IPS DF 19.7 (cell line): ENCODE measurements around the gene ARID1A.

Source experiments
- DNase-seq: peaks from one replicate; pipeline ENCODE4 v3.0.0-alpha.2; 2013; ENCODE audit warnings: low read depth, low spot score

Gene ARID1A

DNA sequence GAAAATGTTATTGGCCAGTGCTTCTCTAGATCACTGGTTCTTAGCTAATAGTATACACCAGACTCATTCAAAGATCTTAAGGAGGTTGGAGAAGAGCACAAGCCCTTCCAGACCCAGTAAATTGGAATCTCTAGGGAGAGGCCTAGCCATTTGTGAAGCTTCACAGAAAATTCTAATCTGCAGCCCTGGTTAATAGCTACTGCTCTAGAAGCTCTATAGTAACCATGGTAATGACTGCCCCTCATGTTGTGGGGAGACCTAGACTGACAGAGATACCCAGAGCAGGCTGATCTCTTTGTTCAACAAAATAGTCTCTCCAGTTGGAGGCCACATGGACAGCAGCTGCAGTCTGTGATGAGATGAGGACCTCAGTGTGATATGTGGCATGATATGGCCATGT lies 31.7 kb downstream of the ARID1A start:
- no peak for DNase-seq

GRCh38 chr1:26728645-26729044 lies 32.8 kb downstream of the ARID1A start:
- no peak for DNase-seq

GRCh38 chr1:26729633-26730032 lies 33.8 kb downstream of the ARID1A start:
- no peak for DNase-seq

DNA sequence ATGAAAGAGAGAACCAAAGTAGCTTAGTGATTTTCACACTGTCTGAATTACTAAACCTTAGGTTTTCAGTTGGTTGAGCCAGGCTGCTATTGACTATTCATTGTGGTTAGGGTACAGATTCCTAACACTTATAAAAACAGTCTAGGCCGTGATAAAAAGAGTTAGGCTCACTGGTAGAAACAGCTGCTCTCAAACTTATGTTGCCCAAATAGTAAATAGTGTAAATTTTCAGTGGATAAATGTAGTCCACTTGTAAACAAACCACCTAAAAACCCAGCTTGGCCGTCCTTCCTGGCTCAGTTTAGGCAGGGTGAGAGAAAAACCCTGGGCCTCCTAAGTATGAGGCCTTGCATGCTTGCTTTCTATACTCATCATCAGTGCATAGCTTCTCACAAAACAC lies 34.9 kb downstream of the ARID1A start:
- no peak for DNase-seq

DNA sequence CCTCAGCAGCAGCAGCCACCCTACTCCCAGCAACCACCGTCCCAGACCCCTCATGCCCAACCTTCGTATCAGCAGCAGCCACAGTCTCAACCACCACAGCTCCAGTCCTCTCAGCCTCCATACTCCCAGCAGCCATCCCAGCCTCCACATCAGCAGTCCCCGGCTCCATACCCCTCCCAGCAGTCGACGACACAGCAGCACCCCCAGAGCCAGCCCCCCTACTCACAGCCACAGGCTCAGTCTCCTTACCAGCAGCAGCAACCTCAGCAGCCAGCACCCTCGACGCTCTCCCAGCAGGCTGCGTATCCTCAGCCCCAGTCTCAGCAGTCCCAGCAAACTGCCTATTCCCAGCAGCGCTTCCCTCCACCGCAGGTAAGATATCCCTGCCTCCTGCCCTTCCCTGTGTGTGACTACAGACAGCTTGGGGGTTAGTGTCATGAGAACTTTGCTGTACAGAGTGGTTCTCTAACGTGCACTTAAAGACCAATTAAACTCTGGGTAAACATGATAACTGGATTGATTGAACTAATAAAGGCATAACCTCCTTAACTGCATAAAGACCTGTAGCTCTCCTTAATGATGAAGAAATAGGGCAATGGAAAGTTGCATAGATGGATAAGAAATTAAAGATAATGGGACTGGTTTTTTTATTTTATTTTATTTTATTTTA lies 35.6 kb downstream of the ARID1A start:
- no peak for DNase-seq

- no peak for DNase-seq
Measured at GRCh38 chr1:26733392-26733791, 37.6 kb downstream of the ARID1A start.

- no peak for DNase-seq
Measured at GRCh38 chr1:26733982-26734381, 38.2 kb downstream of the ARID1A start.

DNA sequence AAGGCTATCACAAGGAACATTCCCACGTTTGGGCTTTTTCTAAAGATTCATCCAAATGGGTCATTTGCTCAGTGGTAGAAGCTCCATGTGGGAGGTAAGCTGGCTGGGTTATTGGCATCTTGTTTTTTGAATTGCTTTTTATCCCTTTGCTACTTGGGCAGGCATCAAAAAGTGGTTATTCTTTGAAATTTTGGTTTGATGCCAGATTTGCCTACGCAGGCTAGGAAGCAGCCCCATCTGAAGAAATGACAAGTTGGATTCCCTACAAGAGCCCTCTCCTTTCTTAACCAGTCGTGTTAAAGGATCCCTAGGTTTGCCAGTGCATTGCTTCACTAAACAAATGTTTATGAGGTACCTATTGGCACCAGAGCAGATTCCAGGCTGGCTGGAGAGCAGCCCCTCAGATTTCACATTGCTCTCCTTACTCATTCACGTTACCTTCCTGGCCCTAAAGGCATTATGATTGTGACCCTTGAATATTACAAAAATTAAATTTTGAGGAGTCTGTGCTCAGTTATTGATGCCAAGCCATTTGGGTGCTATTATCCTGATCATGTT lies 38.8 kb downstream of the ARID1A start:
- DNase-seq: no peak

DNA sequence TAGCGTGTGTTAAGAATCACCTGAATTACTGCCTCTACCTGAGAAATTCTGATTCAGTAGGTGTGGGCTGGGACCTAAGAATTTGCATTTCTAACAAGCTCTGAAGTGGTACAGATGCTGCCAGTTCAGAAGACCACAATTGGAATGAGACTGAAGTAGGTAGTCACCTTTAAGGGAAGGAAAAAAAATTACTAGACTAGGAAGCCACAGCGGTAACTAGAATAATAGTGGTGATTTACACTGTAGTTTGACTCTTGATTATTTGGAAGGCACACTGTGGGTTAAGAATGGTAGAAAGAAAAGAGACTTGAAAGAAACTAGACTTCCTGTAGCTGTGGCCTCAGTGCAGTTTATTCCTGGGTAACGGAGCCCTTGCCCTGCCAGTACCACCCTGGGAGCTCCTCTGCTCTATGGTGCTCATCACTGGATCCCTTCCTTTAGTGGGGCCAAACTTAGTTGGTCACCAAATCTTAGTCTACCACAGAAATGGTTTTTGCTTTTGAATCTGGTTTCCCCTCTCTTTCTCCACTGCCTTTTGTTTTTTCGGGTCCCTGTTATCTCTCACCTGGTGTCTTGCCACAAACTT lies 43.6 kb downstream of the ARID1A start:
- no peak for DNase-seq

GRCh38 chr1:26740023-26740634 lies 44.3 kb downstream of the ARID1A start:
- DNase-seq: no peak

- DNase-seq: no peak
Measured at GRCh38 chr1:26740952-26741351, 45.1 kb downstream of the ARID1A start.

DNA sequence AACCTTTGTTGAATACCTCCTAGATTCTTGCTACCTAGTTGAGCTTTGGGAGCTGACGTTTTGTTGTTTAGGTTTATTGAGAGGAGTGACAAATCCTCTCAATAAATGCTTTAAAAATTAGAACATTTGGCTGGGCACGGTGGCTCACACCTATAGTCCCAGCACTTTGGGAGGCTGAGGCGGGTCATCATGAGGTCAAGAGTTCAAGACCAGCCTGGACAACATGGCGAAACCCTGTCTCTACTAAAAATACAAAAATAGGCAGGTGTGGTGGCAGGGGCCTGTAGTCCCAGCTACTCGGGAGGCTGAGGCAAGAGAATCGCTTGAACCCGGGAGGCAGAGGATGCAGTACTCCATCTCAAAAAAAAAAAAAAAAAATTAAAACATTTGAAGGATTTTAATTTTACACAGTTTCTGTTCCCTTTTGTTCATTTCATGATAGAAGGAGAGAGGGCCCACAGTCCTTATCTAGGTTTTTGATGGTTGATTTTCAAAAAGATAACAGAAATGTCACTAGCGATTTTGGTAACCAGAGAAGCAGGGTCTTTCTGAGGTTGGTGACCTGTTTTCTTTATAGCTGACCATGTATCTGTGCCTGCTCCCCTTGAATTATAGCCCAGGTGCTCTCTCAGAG lies 47.7 kb downstream of the ARID1A start:
- DNase-seq: no peak

GRCh38 chr1:26744075-26744959 lies 48.5 kb downstream of the ARID1A start:
- DNase-seq: peak; percentile 87

DNA sequence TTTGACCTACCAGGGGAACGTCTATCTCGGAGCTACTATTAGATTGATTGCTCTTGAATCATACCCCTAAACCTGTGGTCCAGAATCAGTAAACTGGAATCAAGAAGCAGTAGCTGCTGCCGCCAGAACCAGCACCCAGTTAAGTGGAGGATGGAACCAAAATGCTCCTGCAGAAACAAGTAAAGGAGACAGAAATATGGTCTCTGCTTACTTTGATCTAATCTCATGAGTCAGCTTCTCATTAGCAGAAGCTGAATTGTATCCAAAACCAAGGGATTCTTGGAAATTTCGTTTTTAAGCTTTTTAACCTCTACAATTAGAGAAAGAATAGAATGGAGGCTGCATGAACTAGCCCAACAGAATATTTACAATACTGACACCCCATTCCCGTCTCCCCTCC lies 49.4 kb downstream of the ARID1A start:
- no peak for DNase-seq

DNA sequence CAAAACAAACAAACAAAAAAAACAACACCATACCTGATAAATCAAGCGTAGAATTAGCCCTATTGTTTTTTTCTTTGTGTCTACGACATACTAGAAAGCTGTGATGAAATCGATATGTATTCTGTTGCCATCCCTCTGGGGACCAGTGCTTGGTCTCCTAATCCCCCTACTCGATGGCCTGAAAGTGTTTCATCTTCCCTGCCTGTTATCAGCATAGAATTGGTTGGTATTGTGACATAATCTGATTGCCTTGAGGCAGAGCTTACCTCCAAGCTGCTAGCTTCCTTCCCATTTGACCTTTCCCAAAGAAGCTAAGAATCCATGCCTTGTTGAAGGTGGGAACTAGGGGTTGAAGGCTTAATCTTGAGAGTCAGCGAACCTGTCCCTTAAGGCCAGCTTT lies 51.2 kb downstream of the ARID1A start:
- DNase-seq: no peak

DNA sequence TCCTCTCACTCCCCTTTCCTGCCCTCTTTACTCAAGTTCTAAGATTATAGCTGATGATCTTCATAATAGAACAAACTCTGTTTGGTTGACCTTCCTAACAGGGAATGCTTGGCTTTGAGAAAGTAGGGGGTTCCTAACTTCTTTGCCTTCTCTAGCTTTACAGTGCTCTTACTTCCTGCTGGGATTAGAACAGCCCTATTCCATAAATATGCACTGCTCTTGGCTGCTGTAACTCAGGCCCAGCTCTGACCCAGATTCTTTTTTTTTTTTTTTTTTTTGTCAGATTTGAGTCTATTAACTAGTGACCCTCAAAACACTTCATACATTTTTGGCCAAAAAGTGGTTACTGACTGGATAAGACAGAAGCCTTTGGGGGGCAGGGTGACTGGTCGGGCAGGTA lies 52.5 kb downstream of the ARID1A start:
- DNase-seq: no peak

GRCh38 chr1:26749458-26749857 lies 53.6 kb downstream of the ARID1A start:
- DNase-seq: no peak

DNA sequence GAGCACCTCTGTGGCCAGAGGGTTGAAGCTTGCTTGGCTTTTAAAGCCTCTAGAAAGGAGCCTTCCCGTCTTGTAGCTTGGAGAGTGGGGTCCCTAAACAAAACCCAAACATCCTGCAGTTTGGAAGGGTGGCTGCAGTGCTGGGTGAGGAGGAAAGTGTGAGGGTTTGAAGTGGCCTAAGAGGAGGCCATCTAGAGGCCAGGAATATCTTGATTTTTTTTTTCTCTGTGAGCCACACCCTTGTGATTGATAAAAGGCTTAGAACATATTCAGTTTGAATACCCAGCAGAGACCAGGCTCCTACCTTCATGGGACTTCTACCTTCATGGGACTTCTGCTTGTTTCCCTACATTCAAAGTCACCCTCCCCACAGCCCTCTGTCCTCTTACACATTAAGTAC lies 54.6 kb downstream of the ARID1A start:
- DNase-seq: no peak

DNA sequence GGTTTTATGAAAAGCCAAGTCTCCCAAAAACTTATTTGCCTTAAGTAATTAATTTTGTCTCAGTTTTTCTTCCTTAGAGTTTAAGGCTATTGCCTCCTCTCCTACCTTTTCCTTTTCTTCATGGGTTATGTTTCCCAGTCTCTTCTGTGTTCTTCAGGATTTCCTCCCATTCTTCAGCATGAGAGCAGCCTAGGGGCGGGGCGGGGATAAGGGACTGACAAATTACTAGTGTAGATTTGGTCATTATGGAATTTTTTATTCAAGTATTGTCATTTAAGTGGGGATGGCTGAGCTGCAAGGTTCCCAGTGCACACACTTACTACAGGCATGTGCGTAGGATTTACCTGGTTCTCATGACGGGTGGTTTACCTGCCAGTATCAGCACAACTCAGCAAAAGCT lies 56.7 kb downstream of the ARID1A start:
- DNase-seq: no peak

DNA sequence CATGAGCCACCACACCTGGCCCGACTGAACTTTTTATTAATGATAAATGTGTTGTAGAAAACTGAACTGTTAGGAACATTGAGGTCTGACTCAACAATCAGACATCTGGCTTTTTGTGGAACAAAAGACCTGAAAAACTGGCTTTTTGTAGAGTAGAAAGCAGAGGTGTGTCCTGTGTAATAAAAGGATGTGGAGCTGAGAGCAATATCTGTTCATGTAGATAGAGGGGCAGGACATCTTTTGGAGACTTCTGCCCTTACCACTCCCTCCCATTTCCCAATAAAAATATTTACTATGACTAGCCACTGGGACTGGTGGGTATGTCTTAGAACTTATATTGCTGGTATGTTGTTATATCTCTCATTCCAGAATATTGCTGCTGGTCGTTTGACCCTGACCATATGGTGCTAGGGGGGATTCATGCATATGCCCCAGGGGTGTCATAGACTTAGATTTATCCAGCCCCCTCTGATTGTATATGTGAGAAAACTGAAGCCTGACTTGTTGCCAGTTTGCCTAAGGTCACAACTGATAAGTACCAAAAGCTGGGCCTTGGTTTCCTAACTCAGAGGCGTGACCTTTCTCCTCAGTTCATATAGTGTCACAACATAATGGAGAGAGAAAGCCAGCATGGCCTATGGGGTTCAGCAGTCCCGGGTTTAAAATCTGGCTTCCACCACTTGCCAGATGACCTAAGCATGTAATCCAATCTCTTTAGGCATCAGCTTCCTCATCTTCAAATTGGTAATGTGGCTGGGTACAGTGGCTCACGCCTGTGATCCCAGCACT lies 58.5 kb downstream of the ARID1A start:
- no peak for DNase-seq

DNA sequence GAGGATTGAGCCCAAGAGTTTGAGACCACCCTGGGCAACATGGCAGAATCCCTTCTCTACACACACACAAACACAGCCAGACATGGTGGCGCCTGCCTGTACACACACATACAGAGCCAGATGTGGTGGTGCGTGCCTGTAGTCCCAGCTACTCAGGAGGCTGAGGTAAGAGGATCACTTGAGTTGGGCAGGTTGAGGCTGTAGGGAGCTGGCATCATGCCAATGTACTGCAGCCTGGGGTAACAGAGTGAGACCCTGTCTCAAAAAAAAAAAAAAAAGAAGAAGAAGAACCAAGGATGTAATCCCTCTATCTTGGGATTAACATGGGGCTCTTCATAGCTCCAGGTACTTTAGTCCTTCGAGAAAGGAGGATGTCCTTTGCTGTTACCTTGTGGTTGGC lies 62.5 kb downstream of the ARID1A start:
- no peak for DNase-seq
